H1 (cell line): ENCODE data around the gene BRSK2. TPM values are rescaled to one million over a fixed set of nuclear protein-coding genes. Genes with fewer than 3 reads are reported as not detected.

Experiments used
- CTCF ChIA-PET: fragments of 300-600 bp; sonication (Branson Sonifier 250); formaldehyde crosslinking; loops from one replicate; lab custom pipeline; 2021; ENCODE audit not compliant: partially characterized antibody; lab: Charles Lee
- POLR2A ChIA-PET: fragments of 300-600 bp; sonication (Branson Sonifier 250); formaldehyde crosslinking; loops from one replicate; lab custom pipeline; 2021; ENCODE audit warnings: inconsistent platforms; ENCODE audit not compliant: partially characterized antibody; lab: Charles Lee
- DNase-seq, 2 experiments: peaks; one replicate each; pipeline versions ENCODE4 v3.0.0 to v3.0.0-alpha.2; 2010 to 2022; ENCODE audit warnings: low spot score in 2 of 2, low read depth in 1 of 2, mixed read lengths in 1 of 2
- FAIRE-seq: peaks from 2 replicates; lab custom pipeline; 2011; peaks lifted over from hg19 to GRCh38; lab: Jason Lieb, UNC
- H2AFZ ChIP-seq: 2 replicates; pipeline ENCODE4 v1.8.1; 2012; ENCODE audit warnings: low read length, inconsistent platforms
- H2AK5ac ChIP-seq: 2 replicates; pipeline ENCODE4 v1.6.1; 2013; ENCODE audit warnings: low read depth, low read length
- H2BK120ac ChIP-seq: replicated peaks from 2 replicates; pipeline ENCODE3; 2013; ENCODE audit warnings: low read depth, low read length, inconsistent platforms
- H2BK12ac ChIP-seq: 2 replicates; pipeline ENCODE4 v1.6.1; 2013; ENCODE audit warnings: low read depth, low read length
- H2BK15ac ChIP-seq: 2 replicates; pipeline ENCODE4 v1.6.1; 2013; ENCODE audit warnings: low read length
- H2BK20ac ChIP-seq: 2 replicates; pipeline ENCODE4 v1.6.1; 2013; ENCODE audit warnings: low read length
- H2BK5ac ChIP-seq: 2 replicates; pipeline ENCODE4 v1.6.1; 2013; ENCODE audit warnings: low read depth, low read length
- H3K14ac ChIP-seq: 2 replicates; pipeline ENCODE4 v1.6.1; 2013; ENCODE audit warnings: inconsistent platforms; ENCODE audit not compliant: insufficient read length
- H3K18ac ChIP-seq: 2 replicates; pipeline ENCODE4 v1.6.1; 2013; ENCODE audit warnings: low read length; ENCODE audit errors: extremely low read depth
- H3K23ac ChIP-seq: 2 replicates; pipeline ENCODE4 v1.6.1; 2013; ENCODE audit warnings: inconsistent platforms; ENCODE audit not compliant: insufficient read length
- H3K23me2 ChIP-seq: 2 replicates; pipeline ENCODE4 v1.6.1; 2013; ENCODE audit warnings: low read depth, low read length
- H3K27ac ChIP-seq: 2 replicates; pipeline ENCODE4 v1.6.1; 2011; ENCODE audit warnings: low read depth, low read length, inconsistent platforms
- H3K27me3 ChIP-seq, 4 experiments: replicated peaks in 1 of 4; 1 replicate in 1 of 4; 2 replicates in 3 of 4; pipeline versions ENCODE4 v1.6.1 to v1.8.1; 2011 to 2013; ENCODE audit warnings: low read length in 3 of 4, mild to moderate bottlenecking in 3 of 4, inconsistent platforms in 2 of 4, mixed read lengths in 2 of 4, moderate library complexity in 1 of 4; ENCODE audit not compliant: control insufficient read depth in 3 of 4, insufficient read depth in 3 of 4; ENCODE audit errors: extremely low read depth in 1 of 4
- H3K36me3 ChIP-seq, 4 experiments: 2 replicates each; pipeline versions ENCODE4 v1.6.1 to v1.8.1; 2011 to 2013; ENCODE audit warnings: mild to moderate bottlenecking in 4 of 4, low read length in 3 of 4, moderate library complexity in 2 of 4, control low read depth in 1 of 4, inconsistent platforms in 1 of 4; ENCODE audit not compliant: insufficient read depth in 4 of 4, control insufficient read depth in 2 of 4
- H3K4ac ChIP-seq: replicated peaks from 2 replicates; pipeline ENCODE3; 2013; ENCODE audit warnings: low read length, low read depth, mixed read lengths, inconsistent platforms; ENCODE audit not compliant: insufficient read length
- H3K4me1 ChIP-seq, 4 experiments: replicated peaks in 1 of 4; 1 replicate in 1 of 4; 2 replicates in 3 of 4; pipeline versions ENCODE4 v1.6.1 to v1.8.1; 2011 to 2013; ENCODE audit warnings: low read length in 3 of 4, inconsistent platforms in 2 of 4, mixed read lengths in 1 of 4; ENCODE audit not compliant: insufficient read depth in 4 of 4, control insufficient read depth in 3 of 4
- H3K4me2 ChIP-seq, 2 experiments: 2 replicates each; pipeline versions ENCODE4 v1.6.1 to v1.8.1; 2011 to 2013; ENCODE audit warnings: low read depth in 2 of 2, low read length in 2 of 2, control low read depth in 1 of 2, inconsistent platforms in 1 of 2, mild to moderate bottlenecking in 1 of 2; ENCODE audit not compliant: insufficient read depth in 1 of 2
- H3K4me3 ChIP-seq, 4 experiments: fragments of 200-600, 300-600 bp in 1 of 4; sonication (generic), shearing (Covaris generic), sonication (Bioruptor Twin) in 1 of 4; 2 replicates each; pipeline versions ENCODE4 v1.5.1 to v1.8.1; 2011 to 2016; ENCODE audit warnings: low read length in 4 of 4, low read depth in 3 of 4, control low read depth in 2 of 4, inconsistent platforms in 2 of 4, mild to moderate bottlenecking in 2 of 4, mixed read lengths in 1 of 4, moderate library complexity in 1 of 4; ENCODE audit not compliant: insufficient read depth in 2 of 4; ENCODE audit errors: extremely low read depth in 1 of 4
- H3K56ac ChIP-seq: replicated peaks from 2 replicates; pipeline ENCODE3; 2013; ENCODE audit warnings: low read depth, mild to moderate bottlenecking, mixed read lengths, low read length, inconsistent platforms; ENCODE audit not compliant: insufficient read length
- H3K79me1 ChIP-seq: 2 replicates; pipeline ENCODE4 v1.6.1; 2013; ENCODE audit warnings: low read depth, low read length, control low read depth
- H3K79me2 ChIP-seq, 2 experiments: 2 replicates each; pipeline versions ENCODE4 v1.6.1 to v1.8.1; 2012 to 2013; ENCODE audit warnings: low read length in 2 of 2, mild to moderate bottlenecking in 2 of 2, inconsistent platforms in 1 of 2; ENCODE audit not compliant: insufficient read depth in 2 of 2, control insufficient read depth in 1 of 2
- H3K9ac ChIP-seq, 4 experiments: replicated peaks in 1 of 4; 1 replicate in 1 of 4; 2 replicates in 3 of 4; pipeline versions ENCODE4 v1.6.1 to v1.8.1; 2011 to 2013; ENCODE audit warnings: low read depth in 3 of 4, low read length in 3 of 4, control low read depth in 2 of 4, mild to moderate bottlenecking in 2 of 4, moderate library complexity in 2 of 4, inconsistent platforms in 1 of 4; ENCODE audit errors: extremely low read depth in 1 of 4
- H3K9me3 ChIP-seq, 2 experiments: 2 replicates each; pipeline versions ENCODE4 v1.6.1 to v1.8.1; 2012 to 2013; ENCODE audit warnings: mild to moderate bottlenecking in 2 of 2, moderate library complexity in 2 of 2, control low read depth in 1 of 2, inconsistent platforms in 1 of 2, low read depth in 1 of 2, low read length in 1 of 2, mixed read lengths in 1 of 2; ENCODE audit not compliant: insufficient read depth in 2 of 2
- H4K20me1 ChIP-seq, 2 experiments: replicated peaks in 1 of 2; 2 replicates each; pipeline versions ENCODE3 to v1.8.1; 2011 to 2013; ENCODE audit warnings: inconsistent platforms in 2 of 2, low read length in 2 of 2, mild to moderate bottlenecking in 1 of 2; ENCODE audit not compliant: insufficient read depth in 2 of 2, control insufficient read depth in 1 of 2
- H4K5ac ChIP-seq: 2 replicates; pipeline ENCODE4 v1.6.1; 2013; ENCODE audit warnings: low read length, low read depth, mixed read lengths, inconsistent platforms; ENCODE audit not compliant: insufficient read length
- H4K8ac ChIP-seq: 2 replicates; pipeline ENCODE4 v1.8.0; 2013; ENCODE audit warnings: mild to moderate bottlenecking, moderate library complexity, low read length, inconsistent platforms; ENCODE audit not compliant: insufficient read depth; ENCODE audit errors: extremely low read depth
- H4K91ac ChIP-seq: replicated peaks from 2 replicates; pipeline ENCODE3; 2013; ENCODE audit warnings: low read length, mixed read lengths, inconsistent platforms; ENCODE audit not compliant: insufficient read length
- CHD2 ChIP-seq: IDR thresholded peaks from 2 replicates; pipeline ENCODE4 v1.6.1; 2012; ENCODE audit warnings: low read length, improper control_type of control experiment
- EZH2 ChIP-seq: fragments of 200-600 bp; sonication (generic); IDR thresholded peaks from 2 replicates; pipeline ENCODE4 v1.7.1; 2012; ENCODE audit warnings: low read depth, mild to moderate bottlenecking, moderate library complexity, low read length, inconsistent platforms; ENCODE audit not compliant: severe bottlenecking
- FOSL1 ChIP-seq: IDR thresholded peaks from 2 replicates; pipeline ENCODE4 v1.6.1; 2011; ENCODE audit warnings: mild to moderate bottlenecking, low read depth, low read length, moderate library complexity; ENCODE audit not compliant: insufficient read depth
- HDAC2 ChIP-seq, 2 experiments: fragments of 300-600 bp in 1 of 2; sonication (generic) in 1 of 2; IDR thresholded peaks; 2 replicates each; pipeline ENCODE4 v1.6.1; 2011 to 2012; ENCODE audit warnings: low read depth in 2 of 2, low read length in 2 of 2, mild to moderate bottlenecking in 2 of 2, moderate library complexity in 2 of 2, borderline replicate concordance in 1 of 2, inconsistent platforms in 1 of 2
- HDAC6 ChIP-seq: IDR thresholded peaks from one replicate; pipeline ENCODE4 v1.7.1; 2012; ENCODE audit warnings: low read depth, mild to moderate bottlenecking, inconsistent platforms, low read length, moderate library complexity
- JUND ChIP-seq: IDR thresholded peaks from 2 replicates; pipeline ENCODE4 v1.6.1; 2011; ENCODE audit warnings: mild to moderate bottlenecking, improper control_type of control experiment, low read length
- NRF1 ChIP-seq: IDR thresholded peaks from 2 replicates; pipeline ENCODE4 v1.6.1; 2011; ENCODE audit warnings: mild to moderate bottlenecking, low read depth, low read length, improper control_type of control experiment
- SAP30 ChIP-seq: fragments of 300-600 bp; sonication (generic); IDR thresholded peaks from 2 replicates; pipeline ENCODE4 v1.7.1; 2012; ENCODE audit warnings: low read length, moderate library complexity, mild to moderate bottlenecking, inconsistent platforms; ENCODE audit not compliant: insufficient read depth, insufficient replicate concordance
- SP2 ChIP-seq: IDR thresholded peaks from 2 replicates; pipeline ENCODE4 v1.6.1; 2012; ENCODE audit warnings: mild to moderate bottlenecking, low read length, inconsistent platforms
- SRF ChIP-seq: IDR thresholded peaks from 2 replicates; pipeline ENCODE4 v1.6.1; 2011; ENCODE audit warnings: mild to moderate bottlenecking, low read depth, low read length, moderate library complexity
- WGBS, 2 experiments: shearing (Covaris generic) in 1 of 2; methylation state at CpG; one replicate each; pipeline versions ENCODE4 v1.1.6 to v1.1.7; 2013 to 2015; ENCODE audit warnings: low lambda C conversion rate in 2 of 2, mixed read lengths in 2 of 2, inconsistent platforms in 1 of 2, low coverage in 1 of 2, missing lambda C conversion rate in 1 of 2; ENCODE audit not compliant: insufficient replicate concordance in 2 of 2, insufficient coverage in 1 of 2, insufficient read length in 1 of 2; ENCODE audit errors: extremely low coverage in 1 of 2, missing lambda C conversion rate in 1 of 2; 5-methylcytosine and 5-hydroxymethylcytosine counted together
- polyA plus RNA-seq, 7 experiments: library from polyadenylated mRNA; depleted of rRNA in 3 of 7; stranded (reverse) in 5 of 7; unstranded in 2 of 7; fragments of >200 nt in 5 of 7; fragments of 200-250 nt in 2 of 7; gene quantifications; 1 replicate in 5 of 7; 2 replicates in 1 of 7; 4 replicates in 1 of 7; pipeline versions ENCODE4 v1.2.1 to v1.2.3, GENCODE V29; 2011 to 2013; ENCODE audit warnings: missing spikeins in 2 of 7, mixed read lengths in 2 of 7
- total RNA-seq: library from RNA; stranded (reverse); fragmentation: NEBNext Ultra II Directional; extraction: Animal tissue kit (Norgen Biotek cat#: 25700); gene quantifications from 2 replicates; pipeline ENCODE4 v1.2.1, GENCODE V29; 2021
- TF ChIP-seq, protein P1 (sequence below): IDR thresholded peaks from 2 replicates; pipeline ENCODE4 v1.6.1; 2011; ENCODE audit warnings: low read depth, mild to moderate bottlenecking, low read length; ENCODE audit not compliant: insufficient read depth

Gene BRSK2
- total and polyA plus RNA-seq, 2 of the 8 experiments (the other 6 are each of a cell fraction or from before 2014, with no cell fraction given), result 17.3 to 27.1 TPM

DNA sequence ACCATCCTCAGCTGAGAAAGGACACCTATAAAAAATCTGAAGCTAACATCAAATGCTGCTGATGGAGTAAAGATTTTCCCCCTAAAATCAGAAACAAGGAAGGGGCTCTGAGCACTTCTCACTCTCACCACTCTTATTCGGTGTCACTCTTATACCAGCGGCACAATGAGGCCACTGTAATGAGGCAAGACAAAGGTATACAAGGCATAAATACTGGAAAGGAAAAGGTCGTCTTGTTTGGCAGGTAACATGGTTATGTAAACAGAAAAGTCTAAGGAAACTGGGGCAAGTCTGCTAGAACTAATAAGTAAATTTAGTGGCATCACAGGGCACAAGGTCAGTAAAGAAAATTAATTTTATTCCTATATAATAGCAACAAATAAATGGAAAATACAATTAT lies 104.9 kb downstream of the BRSK2 start:
- Histone ChIP-seq H3K79me1 (peaks cover 18% of the 10 kb centered on the region), H4K8ac (no peak overlapping the region), H2BK20ac (no peak overlapping the region), H2BK5ac (no peak overlapping the region), H3K27me3 (no peaks in the 10 kb centered on the region), H2AFZ (no peak overlapping the region), H3K4me2 (no peak overlapping the region), H3K4me3 (no peak overlapping the region), H2BK15ac (no peak overlapping the region), H3K23me2 (0 out of 2 replicates have a peak, but pooled peaks cover 5% of the 10 kb centered on the region), H3K9ac (no peak overlapping the region), H3K56ac (no peak overlapping the region), H2AK5ac (no peak overlapping the region), H3K23ac (no peak overlapping the region), H4K91ac (no peak overlapping the region), H2BK12ac (no peak overlapping the region), H3K4me1 (peaks cover 1 to 3% (median 3%) of the 10 kb centered on the region in 4 experiments; a peak in 5 of 7 replicates), H3K14ac (no peak overlapping the region), H2BK120ac (no peak overlapping the region), H4K20me1 (peaks cover 2 to 13% of the 10 kb centered on the region in 2 experiments), H3K27ac (no peak overlapping the region), H3K18ac (no peak overlapping the region), H4K5ac (no peak overlapping the region), H3K9me3 (peaks cover 2 to 6% of the 10 kb centered on the region in 2 experiments; a peak in 2 of 4 replicates), H3K4ac (no peak overlapping the region), H3K79me2 (peaks cover 3 to 30% of the 10 kb centered on the region in 2 experiments; a peak in 3 of 4 replicates), H3K36me3 (no peaks in the 10 kb centered on the region)
- POLR2A ChIA-PET, result no interaction called here
- CTCF ChIA-PET, result interaction anchor here (2.0 kb wide), 1 partner anchor 11 kb away, joined by 7 read pairs; no protein-coding TSS in a partner anchor
- DNase-seq (no peak), FAIRE-seq (no peak)
- WGBS, 2 experiments, result 82% methylated on average over 3 of the region's 3 CpGs; no CpG with 5 or more reads in 1 of the 2 experiments
- no peak for TF ChIP-seq HDAC6
- no peak for TF ChIP-seq FOSL1
- no peak for TF ChIP-seq JUND
- no peak for TF ChIP-seq NRF1
- no peak for TF ChIP-seq SAP30
- TF ChIP-seq, protein P1, sequence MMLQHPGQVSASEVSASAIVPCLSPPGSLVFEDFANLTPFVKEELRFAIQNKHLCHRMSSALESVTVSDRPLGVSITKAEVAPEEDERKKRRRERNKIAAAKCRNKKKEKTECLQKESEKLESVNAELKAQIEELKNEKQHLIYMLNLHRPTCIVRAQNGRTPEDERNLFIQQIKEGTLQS, result no peak
- TF ChIP-seq SP2, result no peak
- TF ChIP-seq EZH2, result no peak
- TF ChIP-seq HDAC2 (IDR thresholded peaks at IDR 0.05; ENCODE audit: borderline replicate concordance in 1 of 2, low read depth in 2 of 2, low read length in 2 of 2), result no peak
- no peak for TF ChIP-seq CHD2
- TF ChIP-seq SRF, result no peak
